Fibroblast of mammary gland (primary cell): ENCODE measurements around the gene TSC2.

Experiments
- DNase-seq: peaks from one replicate; pipeline ENCODE4 v3.0.0-alpha.2; 2010; ENCODE audit warnings: low read depth
- H3K4me3 ChIP-seq: 2 replicates; pipeline ENCODE4 v1.5.1; 2011; ENCODE audit warnings: low read depth, mild to moderate bottlenecking, low read length, moderate library complexity; ENCODE audit not compliant: control insufficient read depth
- TF ChIP-seq, protein P1 (sequence below): conservative IDR thresholded peaks from 2 replicates; pipeline ENCODE4 v1.5.1; 2011; ENCODE audit warnings: low read depth, low read length, inconsistent platforms; ENCODE audit not compliant: control insufficient read depth, insufficient read depth

Gene TSC2

DNA sequence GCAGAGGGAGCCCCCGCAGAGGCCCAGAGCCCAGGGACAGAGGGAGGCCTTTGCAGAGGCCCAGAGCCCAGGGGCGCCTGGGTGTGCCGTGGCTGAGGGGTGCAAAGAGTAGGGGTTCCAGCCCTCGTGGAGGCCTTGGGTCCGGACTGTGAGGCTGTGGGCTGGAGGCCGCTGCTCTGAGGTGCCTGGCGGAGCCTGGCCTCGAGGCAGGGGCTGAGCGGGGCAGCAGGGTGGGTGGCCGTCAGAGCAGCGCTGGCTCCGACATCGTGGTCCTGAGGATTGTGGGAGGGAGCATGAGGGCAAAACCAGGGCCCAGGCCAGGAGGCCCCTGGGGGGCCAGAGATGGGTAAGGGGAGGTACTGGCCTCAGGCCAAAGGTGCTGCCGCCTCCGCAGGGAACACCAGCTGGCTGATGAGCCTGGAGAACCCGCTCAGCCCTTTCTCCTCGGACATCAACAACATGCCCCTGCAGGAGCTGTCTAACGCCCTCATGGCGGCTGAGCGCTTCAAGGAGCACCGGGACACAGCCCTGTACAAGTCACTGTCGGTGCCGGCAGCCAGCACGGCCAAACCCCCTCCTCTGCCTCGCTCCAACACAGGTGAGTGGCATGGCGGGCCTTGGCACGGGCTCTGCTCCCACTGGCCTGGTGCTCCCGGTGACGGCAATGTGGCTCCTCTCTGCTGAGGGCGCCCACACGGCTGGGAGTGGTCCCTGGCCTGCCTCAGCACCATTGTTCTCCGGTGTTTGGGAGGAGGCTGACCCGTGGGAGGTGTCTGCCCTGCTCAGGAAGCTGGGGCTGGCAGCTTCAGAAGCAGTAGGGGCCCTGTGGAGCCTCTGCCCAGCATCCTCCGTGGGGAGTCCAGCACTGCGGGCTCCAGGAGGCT lies 33.7 kb downstream of the TSC2 start:
- no peak for DNase-seq
- TF ChIP-seq, protein P1, sequence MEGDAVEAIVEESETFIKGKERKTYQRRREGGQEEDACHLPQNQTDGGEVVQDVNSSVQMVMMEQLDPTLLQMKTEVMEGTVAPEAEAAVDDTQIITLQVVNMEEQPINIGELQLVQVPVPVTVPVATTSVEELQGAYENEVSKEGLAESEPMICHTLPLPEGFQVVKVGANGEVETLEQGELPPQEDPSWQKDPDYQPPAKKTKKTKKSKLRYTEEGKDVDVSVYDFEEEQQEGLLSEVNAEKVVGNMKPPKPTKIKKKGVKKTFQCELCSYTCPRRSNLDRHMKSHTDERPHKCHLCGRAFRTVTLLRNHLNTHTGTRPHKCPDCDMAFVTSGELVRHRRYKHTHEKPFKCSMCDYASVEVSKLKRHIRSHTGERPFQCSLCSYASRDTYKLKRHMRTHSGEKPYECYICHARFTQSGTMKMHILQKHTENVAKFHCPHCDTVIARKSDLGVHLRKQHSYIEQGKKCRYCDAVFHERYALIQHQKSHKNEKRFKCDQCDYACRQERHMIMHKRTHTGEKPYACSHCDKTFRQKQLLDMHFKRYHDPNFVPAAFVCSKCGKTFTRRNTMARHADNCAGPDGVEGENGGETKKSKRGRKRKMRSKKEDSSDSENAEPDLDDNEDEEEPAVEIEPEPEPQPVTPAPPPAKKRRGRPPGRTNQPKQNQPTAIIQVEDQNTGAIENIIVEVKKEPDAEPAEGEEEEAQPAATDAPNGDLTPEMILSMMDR, result no peak
- no peak overlapping the region for H3K4me3 ChIP-seq

DNA sequence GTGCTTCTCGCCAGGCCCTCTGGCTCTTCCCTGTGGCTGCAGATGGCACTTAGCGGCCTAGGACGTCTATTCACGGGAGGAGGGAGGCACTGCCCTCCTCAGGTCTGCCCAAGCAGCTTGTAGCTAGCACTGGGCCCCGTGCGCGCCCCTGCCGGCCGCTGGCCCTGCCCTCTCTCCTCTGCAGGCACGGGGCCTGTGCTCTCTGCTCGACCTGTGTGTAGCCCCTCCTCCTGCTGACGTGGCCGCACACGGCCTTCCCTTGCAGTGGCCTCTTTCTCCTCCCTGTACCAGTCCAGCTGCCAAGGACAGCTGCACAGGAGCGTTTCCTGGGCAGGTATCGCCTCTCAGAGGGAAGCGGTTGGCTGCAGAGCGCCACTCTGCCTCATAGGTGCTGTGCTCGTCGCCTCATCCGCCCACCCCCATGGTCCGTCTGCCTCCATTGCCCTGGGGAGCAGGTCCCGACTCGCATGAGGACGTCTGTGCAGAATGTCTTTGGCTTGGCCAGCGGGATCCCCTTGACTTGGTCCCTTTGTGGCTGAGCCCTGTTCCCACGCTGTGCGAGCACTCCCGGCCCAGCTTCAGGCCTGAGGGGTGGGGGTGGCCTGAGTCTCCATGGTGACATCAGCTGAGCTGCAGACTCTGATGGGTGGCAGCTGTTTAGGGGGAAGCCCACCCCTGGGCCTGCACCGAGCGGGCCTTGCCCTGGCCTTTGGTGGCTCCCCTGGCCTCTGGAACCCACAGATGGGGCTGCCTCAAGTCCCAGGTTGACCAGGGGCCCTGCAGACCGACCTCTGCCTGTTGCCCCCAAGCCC lies 34.6 kb downstream of the TSC2 start:
- TF ChIP-seq, protein P1, result no peak
- DNase-seq, result peak; percentile 37
- H3K4me3 ChIP-seq, result no peak overlapping the region

DNA sequence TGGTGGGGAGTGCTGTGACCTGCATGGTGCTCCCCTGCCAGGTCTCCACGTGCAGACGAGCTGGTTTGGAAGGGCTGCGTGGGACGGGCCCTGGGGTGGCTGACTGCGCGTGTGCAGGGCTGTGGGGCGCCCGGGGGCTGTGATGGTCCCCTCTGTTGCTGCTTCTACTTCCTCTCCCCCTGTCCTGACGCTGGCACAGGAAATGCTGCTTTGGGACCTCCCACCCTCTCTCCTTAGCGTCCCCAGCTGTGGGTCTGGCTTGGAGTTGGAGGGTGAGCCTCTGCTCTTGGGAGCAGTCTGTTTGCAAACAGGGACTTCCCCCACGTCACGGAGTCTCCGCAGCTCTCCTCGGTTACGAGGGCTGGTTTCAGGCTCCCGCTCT lies 35.2 kb downstream of the TSC2 start:
- no peak overlapping the region for H3K4me3 ChIP-seq
- TF ChIP-seq, protein P1, result no peak
- DNase-seq, result no peak

DNA sequence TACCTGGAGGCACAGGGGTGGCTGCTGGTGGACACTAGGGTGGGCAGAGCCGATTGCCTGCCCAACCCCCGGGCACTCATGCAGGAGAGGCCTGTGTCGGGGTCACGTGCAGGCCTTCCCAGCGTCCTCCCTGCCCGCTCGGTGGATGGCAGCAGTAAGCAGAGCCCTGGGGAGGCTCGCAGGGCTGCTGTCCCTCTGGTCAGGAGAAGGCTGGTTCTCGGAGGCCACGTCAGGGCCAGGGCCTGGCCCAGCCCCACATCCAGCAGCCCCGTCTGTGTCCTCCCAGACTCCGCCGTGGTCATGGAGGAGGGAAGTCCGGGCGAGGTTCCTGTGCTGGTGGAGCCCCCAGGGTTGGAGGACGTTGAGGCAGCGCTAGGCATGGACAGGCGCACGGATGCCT lies 35.6 kb downstream of the TSC2 start:
- TF ChIP-seq, protein P1, result no peak
- DNase-seq, result no peak
- no peak overlapping the region for H3K4me3 ChIP-seq

DNA sequence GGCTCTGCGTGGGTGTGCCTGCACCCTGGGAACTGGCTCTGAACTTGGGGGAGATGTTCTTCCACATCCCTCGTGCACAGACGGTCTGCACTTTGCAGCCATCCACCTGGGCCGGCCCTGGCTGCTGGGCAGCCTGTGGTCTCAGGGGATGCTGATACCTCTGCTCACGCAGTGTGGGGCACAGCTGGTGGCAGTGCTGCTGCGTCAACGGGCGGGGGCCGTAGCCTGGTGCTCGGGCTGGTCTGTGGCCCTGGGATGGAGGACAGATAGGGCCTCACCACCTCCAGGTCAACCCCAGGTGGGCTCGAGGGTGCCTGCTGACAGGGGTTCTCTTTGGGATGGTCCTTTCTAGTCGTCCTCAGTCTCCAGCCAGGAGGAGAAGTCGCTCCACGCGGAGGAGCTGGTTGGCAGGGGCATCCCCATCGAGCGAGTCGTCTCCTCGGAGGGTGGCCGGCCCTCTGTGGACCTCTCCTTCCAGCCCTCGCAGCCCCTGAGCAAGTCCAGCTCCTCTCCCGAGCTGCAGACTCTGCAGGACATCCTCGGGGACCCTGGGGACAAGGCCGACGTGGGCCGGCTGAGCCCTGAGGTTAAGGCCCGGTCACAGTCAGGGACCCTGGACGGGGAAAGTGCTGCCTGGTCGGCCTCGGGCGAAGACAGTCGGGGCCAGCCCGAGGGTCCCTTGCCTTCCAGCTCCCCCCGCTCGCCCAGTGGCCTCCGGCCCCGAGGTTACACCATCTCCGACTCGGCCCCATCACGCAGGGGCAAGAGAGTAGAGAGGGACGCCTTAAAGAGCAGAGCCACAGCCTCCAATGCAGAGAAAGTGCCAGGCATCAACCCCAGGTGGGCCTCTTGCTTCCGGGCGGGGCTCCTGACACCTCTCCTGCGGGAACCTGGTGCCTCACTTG lies 36.3 kb downstream of the TSC2 start:
- TF ChIP-seq, protein P1, result no peak
- no peak for DNase-seq
- H3K4me3 ChIP-seq, result no peak overlapping the region

DNA sequence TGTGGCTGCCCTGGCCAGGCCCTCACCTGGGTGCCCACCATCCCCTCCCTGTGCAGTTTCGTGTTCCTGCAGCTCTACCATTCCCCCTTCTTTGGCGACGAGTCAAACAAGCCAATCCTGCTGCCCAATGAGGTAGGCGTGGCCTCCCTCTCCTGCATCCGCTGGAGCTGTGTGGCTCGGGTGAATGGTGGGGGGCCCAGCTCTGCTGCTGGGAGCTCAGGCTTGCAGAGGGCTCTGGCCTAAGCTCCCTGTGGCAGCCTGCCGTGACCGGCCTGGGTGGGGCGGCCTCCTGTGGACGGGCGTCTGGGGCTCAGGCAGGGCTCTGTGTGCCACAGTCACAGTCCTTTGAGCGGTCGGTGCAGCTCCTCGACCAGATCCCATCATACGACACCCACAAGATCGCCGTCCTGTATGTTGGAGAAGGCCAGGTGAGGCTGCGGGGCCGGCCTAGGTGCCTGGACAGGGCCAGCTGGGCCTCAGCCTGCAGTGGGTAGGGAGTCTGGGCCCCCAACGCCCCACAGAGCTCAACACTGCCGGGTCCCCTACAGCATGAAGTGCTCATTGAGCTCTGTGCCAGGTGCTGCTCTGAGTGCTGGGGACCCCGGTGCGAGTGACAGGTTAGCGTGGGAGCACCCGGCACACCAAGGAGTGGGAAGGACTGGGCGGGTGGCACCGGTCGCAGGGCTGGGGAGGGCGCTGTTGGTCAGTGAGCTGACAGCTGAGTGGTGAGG lies 37.3 kb downstream of the TSC2 start:
- TF ChIP-seq, protein P1, result no peak
- no peak for DNase-seq
- no peak overlapping the region for H3K4me3 ChIP-seq
